Bronchial epithelial cell (primary cell): ENCODE measurements around the gene TAS2R42. TPM values are rescaled to one million over a fixed set of nuclear protein-coding genes. Genes with fewer than 3 reads are reported as not detected.

Experiments used
- DNase-seq: peaks from one replicate; pipeline ENCODE4 v3.0.0-alpha.2; 2010; ENCODE audit warnings: low read depth
- FAIRE-seq: peaks from 2 replicates; lab custom pipeline; 2011; peaks lifted over from hg19 to GRCh38; lab: Jason Lieb, UNC
- H3K27me3 ChIP-seq: 2 replicates; pipeline ENCODE4 v1.5.1; 2011; ENCODE audit warnings: low read length; ENCODE audit not compliant: control insufficient read depth, insufficient read depth
- H3K36me3 ChIP-seq: 2 replicates; pipeline ENCODE4 v1.5.1; 2011; ENCODE audit warnings: low read length; ENCODE audit not compliant: control insufficient read depth, insufficient read depth
- H3K4me3 ChIP-seq: 2 replicates; pipeline ENCODE4 v1.5.1; 2011; ENCODE audit warnings: mild to moderate bottlenecking, low read depth, low read length, control low read depth
- total RNA-seq: library from RNA; depleted of rRNA; stranded (reverse); fragments of >200 nt; gene quantifications from 2 replicates; pipeline ENCODE4 v1.2.1, GENCODE V29; 2014
- TF ChIP-seq, protein P1 (sequence below): IDR thresholded peaks from 2 replicates; pipeline ENCODE4 v1.5.1; 2011; ENCODE audit warnings: mild to moderate bottlenecking, moderate library complexity, low read length, control low read depth, inconsistent platforms; ENCODE audit not compliant: insufficient read depth, severe bottlenecking

The TAS2R42 gene, protein sequence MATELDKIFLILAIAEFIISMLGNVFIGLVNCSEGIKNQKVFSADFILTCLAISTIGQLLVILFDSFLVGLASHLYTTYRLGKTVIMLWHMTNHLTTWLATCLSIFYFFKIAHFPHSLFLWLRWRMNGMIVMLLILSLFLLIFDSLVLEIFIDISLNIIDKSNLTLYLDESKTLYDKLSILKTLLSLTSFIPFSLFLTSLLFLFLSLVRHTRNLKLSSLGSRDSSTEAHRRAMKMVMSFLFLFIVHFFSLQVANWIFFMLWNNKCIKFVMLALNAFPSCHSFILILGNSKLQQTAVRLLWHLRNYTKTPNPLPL
- total RNA-seq: not detected in 2 replicates

DNA sequence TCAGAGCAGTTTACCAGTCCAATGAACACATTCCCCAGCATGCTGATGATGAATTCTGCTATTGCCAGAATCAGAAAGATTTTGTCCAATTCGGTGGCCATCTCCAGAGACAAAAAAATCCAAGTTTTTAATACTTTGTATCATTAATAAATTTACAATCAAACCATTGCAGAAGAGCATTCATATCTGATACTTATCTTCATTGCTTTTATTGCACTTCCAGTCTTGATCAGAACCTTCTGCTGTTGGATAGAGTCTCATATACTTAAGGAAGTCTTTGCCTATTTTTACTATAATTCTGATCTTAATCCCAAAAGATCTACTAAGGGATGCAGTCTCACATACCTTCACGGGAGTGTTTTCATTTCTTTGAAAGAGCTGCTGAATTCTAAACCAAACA, at the start of gene TAS2R42:
TAS2R42 (minus strand) TSS at position 101 of the 400 bp plus-strand sequence; CDS start at position 101, 0 bp downstream.
- Histone ChIP-seq H3K4me3 (no peak within 1 kb of the TSS), H3K27me3 (peaks cover 2% of the 10 kb centered on the region), H3K36me3 (no peaks in the 10 kb centered on the region)
- DNase-seq (no peak), FAIRE-seq (no peak)
- TF ChIP-seq, protein P1, sequence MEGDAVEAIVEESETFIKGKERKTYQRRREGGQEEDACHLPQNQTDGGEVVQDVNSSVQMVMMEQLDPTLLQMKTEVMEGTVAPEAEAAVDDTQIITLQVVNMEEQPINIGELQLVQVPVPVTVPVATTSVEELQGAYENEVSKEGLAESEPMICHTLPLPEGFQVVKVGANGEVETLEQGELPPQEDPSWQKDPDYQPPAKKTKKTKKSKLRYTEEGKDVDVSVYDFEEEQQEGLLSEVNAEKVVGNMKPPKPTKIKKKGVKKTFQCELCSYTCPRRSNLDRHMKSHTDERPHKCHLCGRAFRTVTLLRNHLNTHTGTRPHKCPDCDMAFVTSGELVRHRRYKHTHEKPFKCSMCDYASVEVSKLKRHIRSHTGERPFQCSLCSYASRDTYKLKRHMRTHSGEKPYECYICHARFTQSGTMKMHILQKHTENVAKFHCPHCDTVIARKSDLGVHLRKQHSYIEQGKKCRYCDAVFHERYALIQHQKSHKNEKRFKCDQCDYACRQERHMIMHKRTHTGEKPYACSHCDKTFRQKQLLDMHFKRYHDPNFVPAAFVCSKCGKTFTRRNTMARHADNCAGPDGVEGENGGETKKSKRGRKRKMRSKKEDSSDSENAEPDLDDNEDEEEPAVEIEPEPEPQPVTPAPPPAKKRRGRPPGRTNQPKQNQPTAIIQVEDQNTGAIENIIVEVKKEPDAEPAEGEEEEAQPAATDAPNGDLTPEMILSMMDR: no peak

DNA sequence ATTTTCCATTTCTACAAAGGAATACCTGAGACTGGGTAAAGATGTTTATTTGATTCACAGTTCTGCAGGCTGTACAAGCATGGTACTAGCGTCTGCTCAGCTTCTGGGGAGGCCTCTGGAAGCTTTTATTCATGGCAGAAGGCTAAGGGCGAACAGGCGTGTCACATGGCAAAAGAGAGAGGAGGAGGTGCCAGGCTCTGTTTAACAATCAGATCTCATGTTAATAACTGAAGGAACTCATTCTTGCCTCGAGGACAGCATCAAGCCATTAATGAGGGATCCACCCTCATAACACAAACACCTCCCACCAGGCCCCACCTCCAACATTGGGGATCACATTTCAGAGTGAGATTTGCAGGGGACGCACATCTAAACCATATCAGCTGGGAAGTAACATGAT, 46.8 kb upstream of the TAS2R42 start:
- peaks cover 2% of the 10 kb centered on the region for H3K27me3 ChIP-seq
- TF ChIP-seq, protein P1: no peak
- no peak overlapping the region for H3K4me3 ChIP-seq
- FAIRE-seq (no peak), DNase-seq (no peak)
- no peaks in the 10 kb centered on the region for H3K36me3 ChIP-seq

DNA sequence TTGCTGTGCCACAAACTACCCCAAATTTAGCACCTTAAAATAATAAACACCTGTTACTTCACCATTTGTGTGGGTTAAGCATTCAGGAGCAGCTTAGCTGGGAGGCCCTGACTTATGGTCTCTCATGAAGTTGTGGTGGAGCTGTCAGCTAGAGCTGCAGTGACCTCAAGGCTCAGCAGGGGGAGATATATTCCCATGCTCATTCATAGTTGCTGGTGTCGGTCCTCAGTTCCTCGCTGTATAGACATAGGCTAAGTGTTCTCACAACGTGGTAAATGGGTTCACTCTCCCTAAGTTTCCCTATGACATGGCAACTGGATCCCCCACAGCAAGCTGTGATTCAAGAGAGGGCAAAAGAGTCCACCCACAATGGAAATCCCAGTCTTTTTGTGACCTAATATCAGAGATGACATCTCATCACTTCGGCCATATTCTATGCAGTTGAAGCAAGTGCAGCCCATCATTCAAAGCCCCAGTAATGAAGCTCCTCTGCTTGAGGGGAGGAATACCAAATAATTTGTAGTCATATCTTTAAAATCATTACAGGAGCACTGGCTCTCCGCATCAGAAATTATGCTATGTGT, 41.7 kb upstream of the TAS2R42 start:
- Histone ChIP-seq H3K36me3 (no peaks in the 10 kb centered on the region), H3K4me3 (no peak overlapping the region), H3K27me3 (peaks cover 2% of the 10 kb centered on the region)
- TF ChIP-seq, protein P1: peak; percentile 87
- FAIRE-seq: no peak
- DNase-seq: peak; percentile 61

DNA sequence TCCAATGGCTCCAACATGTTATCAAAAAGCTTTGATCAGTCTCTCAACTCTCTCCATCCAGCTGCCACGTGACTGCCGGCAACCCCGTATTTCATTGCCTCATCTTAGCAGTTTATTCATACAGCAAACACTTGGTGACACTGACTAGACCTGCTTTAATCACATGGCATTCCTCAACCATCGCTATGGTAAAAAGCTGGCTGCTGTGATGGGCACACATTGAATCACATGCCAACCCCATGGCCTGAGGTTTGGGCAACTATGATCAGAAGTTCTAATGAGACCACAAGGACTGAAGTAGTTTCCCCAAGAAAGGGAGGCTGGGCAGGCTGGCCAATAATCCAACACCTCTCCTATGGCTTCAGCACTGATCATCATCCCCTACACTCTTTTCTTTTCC, 40.6 kb upstream of the TAS2R42 start:
- TF ChIP-seq, protein P1: no peak
- H3K27me3 ChIP-seq: peaks cover 2% of the 10 kb centered on the region
- DNase-seq (no peak), FAIRE-seq (no peak)
- H3K4me3 ChIP-seq: no peak overlapping the region
- H3K36me3 ChIP-seq: no peaks in the 10 kb centered on the region

DNA sequence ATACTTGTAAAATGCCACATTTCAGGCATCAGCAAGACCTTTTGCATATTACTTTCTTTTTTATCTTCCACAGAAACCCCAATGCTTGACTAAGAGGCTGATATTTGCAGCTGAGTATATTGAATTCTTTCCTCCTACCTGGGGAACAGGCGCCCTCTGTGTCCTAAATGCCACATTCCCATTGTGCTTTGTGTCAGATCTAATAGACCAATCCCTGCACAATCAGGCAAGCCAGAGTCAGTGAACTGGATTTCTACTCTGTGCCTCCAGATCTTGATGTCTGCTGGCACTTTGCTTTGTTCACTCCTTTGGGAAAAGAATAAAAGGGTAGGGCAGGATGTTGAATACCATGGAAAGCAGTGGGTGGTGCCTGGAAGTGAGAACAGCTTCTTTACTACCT, 22.4 kb upstream of the TAS2R42 start:
- TF ChIP-seq, protein P1: no peak
- Histone ChIP-seq H3K36me3 (no peaks in the 10 kb centered on the region), H3K4me3 (no peak overlapping the region), H3K27me3 (no peaks in the 10 kb centered on the region)
- no peak for DNase-seq
- FAIRE-seq: no peak
